Ramos (cell line): ENCODE measurements around the gene WFDC2.

Experiments
- in situ Hi-C: fragments of 300-500 bp; cut with MboI; formaldehyde crosslinking; loops from one replicate; pipeline ENCODE4 v1.14.3; 2022; ENCODE audit warnings: low sequenced_read_pairs; ENCODE audit not compliant: unreplicated experiment

The WFDC2 gene, protein sequence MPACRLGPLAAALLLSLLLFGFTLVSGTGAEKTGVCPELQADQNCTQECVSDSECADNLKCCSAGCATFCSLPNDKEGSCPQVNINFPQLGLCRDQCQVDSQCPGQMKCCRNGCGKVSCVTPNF

DNA sequence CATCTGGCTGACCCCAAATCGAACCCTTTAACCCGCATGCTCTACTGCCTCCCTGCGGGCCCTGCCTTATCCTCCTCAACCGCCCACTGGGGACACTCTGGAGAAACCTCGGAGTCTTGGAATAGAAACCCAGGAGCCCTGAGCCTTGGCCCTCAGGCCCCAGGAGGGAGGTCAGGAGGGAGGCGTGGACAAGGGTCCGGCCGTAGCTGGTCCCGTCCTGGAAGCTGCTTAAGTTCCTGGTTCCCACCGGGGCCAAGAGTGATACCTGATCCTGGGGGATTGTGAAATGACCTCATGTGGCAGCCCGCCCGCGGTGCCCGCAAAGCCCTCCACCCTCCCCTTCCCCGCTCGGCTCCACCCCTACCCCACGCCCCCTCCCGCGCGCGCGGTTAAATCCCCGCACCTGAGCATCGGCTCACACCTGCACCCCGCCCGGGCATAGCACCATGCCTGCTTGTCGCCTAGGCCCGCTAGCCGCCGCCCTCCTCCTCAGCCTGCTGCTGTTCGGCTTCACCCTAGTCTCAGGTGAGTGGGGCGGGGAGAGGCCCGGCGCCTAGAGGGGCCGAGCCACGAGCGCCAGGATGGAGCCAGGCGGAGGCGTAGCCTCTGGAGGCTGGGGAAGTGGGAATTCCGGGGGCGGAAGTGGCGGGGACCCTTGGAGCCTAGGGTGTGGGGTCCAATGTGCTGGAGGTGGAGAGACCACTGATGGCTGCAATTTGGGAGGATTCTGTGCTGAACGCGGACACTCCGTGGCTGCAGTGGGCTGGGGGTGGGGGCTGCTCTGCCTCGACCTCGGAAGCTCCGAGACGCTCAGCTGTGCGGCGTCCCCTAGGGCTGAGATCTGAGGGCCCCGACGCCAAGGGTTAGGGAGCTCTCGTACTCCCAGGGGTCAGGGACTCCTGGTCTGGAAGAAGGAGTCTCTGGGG, at the start of gene WFDC2:
Gene WFDC2, plus strand, starts transcription at position 418 of the 926 bp plus-strand sequence. Its CDS starts 29 bp downstream, at position 447.
- in situ Hi-C loops, result loop anchor here (25.0 kb wide), 1 partner anchor 293 kb away; no protein-coding TSS in a partner anchor

DNA sequence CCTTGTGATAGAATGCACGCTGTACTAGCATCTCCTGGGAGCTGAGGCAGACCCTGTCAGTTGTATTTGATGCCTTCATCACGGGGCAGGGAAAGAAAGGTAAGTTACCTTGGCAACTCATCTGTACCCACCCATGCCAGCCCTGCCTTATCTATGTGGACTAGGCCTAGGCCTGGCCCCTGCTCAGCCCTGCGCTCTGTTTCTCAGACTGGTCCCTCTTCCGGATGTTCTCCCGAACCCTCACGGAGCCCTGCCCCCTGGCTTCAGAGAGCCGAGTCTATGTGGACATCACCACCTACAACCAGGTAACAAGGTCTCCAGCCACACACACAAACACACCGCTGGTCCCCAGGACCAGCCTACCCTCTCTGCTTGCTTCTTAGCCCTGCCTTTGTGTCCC, 49.4 kb upstream of the WFDC2 start:
- in situ Hi-C loops, result no loop called here

DNA sequence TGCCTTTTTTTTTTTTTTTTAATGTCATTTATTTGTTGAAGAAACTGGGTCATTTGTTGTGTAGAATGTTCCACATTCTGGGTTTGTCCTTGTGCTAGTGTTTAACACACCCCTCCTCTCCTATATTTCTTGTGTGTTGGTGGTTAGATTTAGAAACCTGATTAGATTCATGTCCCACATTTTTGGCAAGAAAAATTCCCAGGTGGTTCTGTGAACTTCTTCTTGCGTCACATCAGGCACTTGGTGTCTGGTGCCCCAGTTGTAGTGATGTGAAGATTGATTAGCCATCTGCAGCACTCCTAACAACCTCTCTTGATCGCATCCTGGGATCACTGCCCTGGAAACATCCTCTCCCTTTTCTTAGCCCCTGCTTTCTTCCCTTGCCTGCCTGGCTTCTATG, 45.9 kb upstream of the WFDC2 start:
- in situ Hi-C loops, result no loop called here

DNA sequence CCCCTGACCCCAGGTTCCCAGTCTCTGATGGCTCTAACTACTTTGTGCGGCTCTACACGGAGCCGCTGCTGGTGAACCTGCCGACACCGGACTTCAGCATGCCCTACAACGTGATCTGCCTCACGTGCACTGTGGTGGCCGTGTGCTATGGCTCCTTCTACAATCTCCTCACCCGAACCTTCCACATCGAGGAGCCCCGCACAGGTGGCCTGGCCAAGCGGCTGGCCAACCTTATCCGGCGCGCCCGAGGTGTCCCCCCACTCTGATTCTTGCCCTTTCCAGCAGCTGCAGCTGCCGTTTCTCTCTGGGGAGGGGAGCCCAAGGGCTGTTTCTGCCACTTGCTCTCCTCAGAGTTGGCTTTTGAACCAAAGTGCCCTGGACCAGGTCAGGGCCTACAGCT, 44.0 kb upstream of the WFDC2 start:
- in situ Hi-C loops, result no loop called here

DNA sequence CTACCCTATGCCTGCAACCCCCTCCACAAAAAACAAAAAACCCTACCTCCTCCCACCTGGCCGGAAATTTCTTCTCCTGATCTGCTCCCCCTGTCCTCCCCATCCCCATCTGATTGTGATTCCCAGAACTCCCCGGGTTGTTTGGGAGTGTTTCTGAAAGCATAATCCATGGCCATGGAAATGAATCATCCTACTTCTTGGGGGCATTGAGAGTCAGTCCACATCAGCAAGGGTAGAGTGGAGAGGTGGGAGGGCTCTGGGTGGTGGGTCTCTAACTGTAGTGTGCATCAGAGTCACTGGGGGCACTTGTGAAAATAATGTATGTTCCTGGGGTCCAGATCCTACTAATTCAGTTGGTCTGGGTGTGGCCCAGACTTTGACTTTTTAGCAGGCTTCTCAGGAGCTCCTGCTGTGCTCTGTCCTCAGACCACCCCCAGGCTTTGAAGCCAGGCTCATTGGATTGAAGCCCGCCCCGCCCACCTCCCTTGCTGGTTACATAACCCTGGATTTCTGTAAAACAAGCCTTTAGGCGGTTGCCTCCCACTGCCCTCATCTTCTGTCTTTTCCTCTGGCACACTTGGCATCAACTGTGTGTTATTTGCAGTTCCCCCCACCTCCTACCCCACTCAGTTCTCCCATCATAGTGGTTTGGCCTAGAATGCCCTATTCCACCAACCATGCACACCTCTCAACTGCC, 43.1 kb upstream of the WFDC2 start:
- in situ Hi-C loops, result no loop called here

DNA sequence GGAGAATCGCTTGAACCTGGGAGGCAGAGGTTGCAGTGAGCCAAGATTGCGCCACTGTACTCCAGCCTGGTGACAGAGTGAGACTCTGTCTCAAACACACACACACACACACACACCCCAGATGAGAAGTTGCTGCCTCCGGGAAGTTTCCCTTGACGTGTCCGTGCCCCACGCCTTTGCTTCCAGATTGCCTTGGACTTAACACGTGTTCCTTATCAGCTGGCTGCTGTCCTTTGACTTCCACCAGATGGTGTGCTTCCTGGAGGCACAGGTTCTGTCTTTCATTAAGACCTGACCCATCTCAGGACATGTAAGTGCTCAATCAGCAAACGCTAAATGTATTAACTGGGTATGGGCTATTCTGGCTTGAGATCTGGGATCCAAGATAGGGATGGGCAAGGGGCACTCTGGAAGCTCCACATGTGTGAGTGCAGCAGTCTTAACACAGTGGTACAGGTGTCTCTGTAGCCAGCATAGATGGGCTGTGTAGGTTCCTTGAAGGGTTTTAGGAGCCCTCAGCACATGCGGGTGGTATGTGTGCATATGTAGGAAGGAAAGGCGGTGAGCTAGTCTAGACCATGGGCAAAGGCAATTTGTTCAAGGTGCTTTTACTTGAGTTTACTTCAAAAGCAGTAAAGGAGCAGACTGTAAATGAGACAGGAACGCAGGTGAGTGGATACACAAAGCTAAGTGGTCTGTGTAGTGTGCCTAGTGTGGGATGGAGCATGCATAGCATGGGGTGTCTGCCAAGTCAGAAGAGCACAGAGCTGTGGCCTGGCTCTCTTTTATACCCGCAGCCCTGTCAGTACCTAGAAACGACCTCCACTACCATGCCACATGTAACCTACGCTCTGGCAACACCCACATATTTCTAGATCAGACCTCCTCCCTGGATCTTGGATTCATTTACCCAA, 42.1 kb upstream of the WFDC2 start:
- in situ Hi-C loops, result no loop called here

DNA sequence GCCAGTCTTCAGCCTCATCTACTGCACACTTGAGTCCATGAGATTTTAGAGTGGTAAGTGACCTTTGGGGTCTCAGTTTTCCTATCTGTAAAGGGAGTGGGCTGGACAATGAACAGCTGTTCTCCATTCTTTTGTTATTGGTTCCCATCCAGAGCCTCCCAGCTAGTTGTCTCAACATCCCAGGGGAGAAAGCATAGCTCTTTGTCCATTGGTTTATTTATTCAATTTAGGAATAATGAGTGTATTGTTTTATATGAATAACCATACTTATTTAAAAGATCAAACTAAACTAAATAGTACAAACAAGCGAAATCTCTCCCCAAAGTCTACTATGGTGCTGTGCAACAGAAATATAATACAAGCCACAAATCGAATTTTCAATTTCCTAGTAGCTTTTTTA, 39.9 kb upstream of the WFDC2 start:
- in situ Hi-C loops, result no loop called here

DNA sequence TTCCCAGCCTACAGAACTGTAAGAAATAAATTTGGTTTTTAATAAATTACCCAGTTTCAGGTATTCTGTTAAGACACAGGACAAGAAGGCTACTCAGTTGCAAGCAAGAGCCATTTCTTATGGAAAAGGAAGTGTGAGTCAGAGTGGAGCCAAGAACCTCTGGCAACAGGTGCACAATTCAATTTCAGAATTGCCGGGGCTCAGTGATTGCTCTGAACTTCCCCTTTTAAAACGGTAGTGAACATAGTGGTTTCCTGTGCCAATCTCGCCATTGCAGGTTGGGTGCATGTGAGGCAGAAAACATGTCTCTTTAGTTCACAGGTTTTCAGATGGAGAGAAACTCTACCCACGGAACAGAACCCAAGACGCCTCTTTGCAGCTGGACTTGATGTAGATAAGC, 37.3 kb upstream of the WFDC2 start:
- in situ Hi-C loops, result no loop called here

DNA sequence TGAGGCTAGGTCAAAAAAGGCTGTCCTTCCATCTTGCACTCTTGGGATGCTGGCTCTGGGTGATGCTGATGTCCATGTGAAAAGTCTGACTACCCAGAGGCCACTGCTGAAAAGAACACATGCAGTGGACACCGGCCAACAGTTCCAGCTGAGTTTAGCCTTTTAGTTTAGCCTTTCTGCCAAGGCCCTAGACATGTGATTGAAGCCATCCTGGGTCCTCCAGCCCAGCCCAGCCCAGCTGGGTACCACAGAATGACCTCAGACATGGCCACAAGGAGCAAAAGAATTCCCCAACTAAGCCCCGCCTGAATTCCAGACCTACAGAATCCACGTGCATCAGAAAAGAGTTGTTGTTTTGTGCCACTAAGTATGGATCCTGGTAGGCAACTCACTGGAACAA, 36.2 kb upstream of the WFDC2 start:
- in situ Hi-C loops, result no loop called here

DNA sequence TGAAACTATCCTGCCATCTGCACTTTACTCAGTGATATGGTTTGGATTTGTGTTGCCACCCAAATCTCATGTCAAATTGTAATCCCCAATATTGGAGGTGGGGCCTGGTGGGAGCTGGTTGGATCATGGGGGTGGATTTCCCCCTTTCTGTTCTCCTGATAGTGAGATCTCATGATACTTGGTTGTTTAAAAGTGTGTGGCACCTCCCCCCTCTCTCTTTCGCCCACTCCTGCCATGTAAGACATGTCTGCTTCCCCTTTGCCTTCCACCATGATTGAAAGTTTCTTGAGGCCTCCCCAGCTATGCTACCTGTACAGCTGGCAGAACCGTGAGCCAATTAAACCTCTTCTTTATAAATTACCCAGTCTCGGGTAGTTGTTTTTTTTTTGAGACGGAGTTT, 35.6 kb upstream of the WFDC2 start:
- in situ Hi-C loops, result no loop called here

DNA sequence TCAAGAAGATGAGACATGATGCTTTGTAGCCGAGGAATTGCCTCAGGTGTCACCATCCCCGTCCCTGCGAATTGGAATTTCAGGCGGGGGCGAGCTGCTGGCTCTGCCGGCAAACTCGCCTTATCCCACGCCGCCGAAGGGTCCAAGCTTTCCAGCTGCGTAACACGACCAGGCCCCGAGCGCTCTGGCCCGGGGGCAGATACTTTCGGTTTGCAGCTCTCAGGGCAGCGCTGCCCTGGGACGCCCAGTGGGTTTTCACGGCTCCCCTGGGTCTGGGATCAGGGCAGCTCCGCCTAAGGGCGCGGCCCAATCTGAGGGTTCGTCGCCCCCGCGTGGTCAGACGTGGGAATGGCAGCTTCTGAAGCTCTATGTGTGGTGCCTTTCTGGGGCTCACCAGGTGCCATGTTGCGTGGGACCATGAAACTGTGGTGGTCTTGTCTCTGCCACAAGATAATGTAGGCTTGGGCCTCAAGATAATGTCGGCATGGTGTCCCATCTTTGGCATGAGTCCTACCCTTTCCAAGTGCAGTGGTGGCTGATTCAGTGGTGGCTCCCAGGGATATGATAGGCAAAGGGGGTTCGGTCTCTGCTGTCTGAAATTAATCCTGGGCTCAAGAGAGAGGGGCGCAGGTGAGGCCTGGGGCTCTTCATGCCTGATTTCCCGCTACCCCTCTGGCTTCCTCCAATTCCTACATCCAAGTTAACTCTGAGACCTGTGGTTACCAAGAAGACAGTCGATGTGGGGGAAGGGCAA, 32.6 kb upstream of the WFDC2 start:
- in situ Hi-C loops, result loop anchor here (5.0 kb wide), 1 partner anchor 65 kb away; no protein-coding TSS in a partner anchor

DNA sequence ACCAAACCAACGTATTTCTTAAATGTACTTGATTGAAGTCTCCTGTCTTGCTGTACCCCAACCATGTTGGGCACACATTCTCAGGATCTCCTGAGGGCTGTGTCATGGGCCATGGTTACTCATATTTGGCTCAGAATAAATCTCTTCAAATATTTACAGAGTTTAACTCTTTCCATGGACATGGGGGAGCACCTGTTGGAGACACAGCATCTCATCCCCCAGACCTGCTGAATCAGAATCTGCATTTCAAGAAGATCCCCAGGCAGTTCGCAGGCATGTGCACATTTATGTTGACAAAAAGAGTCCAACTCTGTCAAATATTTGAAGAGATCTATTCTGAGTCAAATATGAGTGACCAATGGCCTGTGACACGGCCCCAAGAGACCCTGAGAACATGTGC, 29.1 kb upstream of the WFDC2 start:
- in situ Hi-C loops, result no loop called here

DNA sequence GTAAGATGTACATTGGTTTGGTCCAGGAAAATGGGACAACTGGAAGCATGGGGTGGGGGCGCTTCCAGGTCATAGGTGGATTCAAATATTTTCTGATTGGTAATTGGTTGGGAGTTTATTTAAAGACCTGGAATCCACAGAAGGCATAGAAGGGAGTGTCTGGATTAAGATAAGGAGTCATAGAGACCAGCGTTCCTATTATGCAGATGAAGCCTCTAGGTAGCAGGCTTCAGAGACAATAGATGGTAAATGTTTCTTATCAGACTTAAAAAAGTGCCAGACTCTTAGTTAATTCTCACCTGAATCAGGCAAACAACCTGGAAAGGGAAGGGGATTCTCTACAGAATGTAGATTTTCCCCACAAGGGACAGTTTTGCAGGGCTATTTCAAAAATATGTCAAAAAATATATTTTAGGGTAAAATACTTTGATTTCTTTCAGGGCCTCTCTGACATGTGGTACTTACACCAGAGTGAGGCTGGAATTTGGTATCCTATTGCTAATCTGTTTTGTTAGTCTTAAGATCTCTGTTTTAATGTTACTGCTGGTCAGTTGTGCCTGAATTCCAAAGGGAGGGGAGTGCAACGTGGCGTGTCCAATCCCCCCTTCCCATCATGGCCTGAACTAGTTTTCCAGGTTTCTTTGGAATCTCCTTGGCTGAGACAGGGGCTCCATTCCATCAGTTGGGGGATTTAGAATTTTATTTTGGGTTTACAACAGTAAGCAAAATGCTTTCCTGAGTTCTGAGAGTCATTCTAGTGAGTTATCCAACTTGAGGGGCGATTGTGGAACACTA, 28.5 kb upstream of the WFDC2 start:
- in situ Hi-C loops, result no loop called here

DNA sequence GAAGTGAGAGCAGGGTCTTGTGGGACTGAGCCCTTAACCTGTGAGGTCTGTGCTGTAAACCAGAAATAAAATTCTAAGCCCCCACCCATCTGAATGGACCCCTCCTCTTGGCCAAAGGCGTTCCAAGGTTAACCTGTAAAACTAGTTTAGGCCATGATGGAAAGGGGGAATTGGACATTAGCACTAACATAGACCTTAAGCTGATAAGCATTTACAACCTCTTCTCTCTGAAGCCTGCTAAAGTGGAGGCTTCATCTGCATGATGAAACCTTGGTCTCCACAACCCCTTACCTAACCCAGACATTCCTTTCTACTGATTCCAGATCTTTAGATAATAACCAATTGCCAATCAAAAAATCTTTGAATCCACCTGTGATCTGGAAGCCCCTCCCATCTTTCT, 27.8 kb upstream of the WFDC2 start:
- in situ Hi-C loops, result no loop called here

DNA sequence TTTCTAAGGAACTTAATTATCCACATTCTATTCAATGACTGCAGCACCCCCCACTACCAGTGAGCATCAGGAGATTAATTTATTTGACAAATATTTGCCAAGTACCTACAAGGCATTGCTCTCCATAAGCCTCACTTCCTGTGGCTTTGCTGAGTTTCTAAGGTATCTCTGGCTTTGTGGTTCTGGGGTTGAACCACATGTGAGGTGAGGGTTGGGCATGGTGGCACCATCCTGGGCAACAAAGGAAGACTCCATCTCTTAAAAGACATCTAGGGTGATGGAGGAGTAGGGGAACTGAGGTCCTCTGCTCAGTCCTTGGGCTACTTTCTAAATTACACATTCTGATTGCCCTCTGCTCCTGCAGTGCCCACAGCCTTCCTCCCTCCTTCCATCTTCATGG, 25.5 kb upstream of the WFDC2 start:
- in situ Hi-C loops, result no loop called here

DNA sequence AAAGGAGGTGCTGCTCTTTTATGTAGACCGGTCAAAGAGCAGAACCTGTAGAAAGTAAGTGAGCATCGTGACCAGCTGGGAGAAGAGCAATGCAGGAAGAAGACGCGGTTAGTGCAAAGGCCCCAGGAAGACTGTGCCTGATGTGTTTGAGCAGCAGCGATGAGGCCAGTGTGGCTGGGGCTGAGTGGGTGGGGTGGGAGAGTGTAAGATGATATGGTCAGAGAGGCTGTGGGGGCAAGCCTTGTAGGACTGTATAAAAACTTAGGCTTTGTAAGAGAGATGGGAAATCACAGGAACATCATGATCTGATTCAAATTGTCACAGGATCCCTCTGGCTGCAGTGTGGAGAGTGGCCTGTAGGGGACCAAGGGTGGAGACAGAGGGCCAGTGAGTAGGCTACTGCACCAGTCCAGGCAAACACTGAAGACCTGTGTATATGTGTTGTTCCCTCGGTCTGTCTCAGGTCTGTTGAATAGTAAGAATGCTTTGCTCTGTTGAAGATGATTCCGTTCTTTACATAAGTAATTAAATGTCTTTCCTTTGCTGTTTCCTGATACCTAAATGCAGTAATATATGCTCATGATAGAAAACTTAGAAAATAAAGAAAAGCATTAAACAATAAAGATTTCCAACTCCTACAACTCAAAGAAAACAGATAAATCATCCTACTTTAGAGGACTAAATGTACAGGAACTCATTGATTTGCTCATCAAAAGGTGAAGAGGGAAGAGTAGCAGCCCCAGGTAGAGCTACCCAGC, 23.6 kb upstream of the WFDC2 start:
- in situ Hi-C loops, result no loop called here

DNA sequence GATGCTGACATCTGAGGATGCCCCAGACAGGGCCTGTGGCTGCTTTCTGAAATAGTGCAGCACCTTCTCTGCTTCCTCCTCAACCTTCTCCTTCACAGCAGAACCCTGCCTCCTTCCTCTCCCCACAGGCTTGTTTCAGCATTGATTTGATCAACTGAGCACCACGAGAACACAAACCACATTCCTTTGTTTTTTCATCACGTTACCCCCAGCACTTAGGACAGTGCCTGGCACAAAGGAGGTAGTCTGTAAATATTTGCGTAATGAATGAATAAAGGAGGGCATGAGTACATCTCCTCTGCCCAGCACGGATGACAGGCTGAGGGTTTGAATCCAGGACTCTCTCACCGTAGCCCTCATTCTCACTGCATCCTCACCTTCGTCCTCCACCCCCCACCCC, 21.3 kb upstream of the WFDC2 start:
- in situ Hi-C loops, result no loop called here

DNA sequence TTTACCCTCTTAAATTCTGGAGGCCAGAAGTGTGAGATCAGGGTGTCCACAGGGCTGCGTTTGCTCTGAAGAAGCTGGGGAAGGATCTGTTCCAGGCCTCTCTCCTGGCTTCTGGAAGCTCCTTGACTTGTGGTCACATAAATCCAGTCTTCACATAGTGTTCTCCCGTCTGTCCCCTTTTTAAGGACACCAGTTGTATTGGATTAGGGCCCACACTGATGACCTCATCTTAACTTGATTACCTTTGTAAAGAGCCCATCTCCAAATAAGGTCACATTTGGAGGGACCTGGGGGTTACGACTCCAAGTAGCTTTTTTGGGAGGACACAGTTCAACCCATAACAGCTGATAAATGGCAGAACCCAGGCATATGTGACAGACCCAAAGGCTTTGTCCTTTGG, 20.0 kb upstream of the WFDC2 start:
- in situ Hi-C loops, result no loop called here
